Kidney epithelial cell (primary cell): ENCODE data around the gene HPGD. TPM values are rescaled to one million over a fixed set of nuclear protein-coding genes. Genes with fewer than 3 reads are reported as not detected.

Experiments used
- DNase-seq: peaks from one replicate; pipeline ENCODE4 v3.0.0-alpha.2; 2010; ENCODE audit warnings: low read depth
- H3K27me3 ChIP-seq: 2 replicates; pipeline ENCODE4 v1.6.0; 2011; ENCODE audit warnings: low read length; ENCODE audit not compliant: control insufficient read depth, insufficient read depth
- H3K36me3 ChIP-seq: 2 replicates; pipeline ENCODE4 v1.5.1; 2011; ENCODE audit warnings: low read length; ENCODE audit not compliant: control insufficient read depth, insufficient read depth
- H3K4me3 ChIP-seq: 2 replicates; pipeline ENCODE4 v1.5.1; 2011; ENCODE audit warnings: low read depth, mild to moderate bottlenecking, control low read depth, low read length
- total RNA-seq: library from RNA; depleted of rRNA; stranded (reverse); fragments of >200 nt; gene quantifications from 2 replicates; pipeline ENCODE4 v1.2.3, GENCODE V29; 2015
- TF ChIP-seq, protein P1 (sequence below): IDR thresholded peaks from 2 replicates; pipeline ENCODE4 v1.5.1; 2011; ENCODE audit warnings: mild to moderate bottlenecking, moderate library complexity, low read length, control low read depth, inconsistent platforms; ENCODE audit not compliant: insufficient read depth, poor library complexity, severe bottlenecking

The HPGD gene
- 0.34 and 0.75 TPM in 2 replicates for total RNA-seq

DNA sequence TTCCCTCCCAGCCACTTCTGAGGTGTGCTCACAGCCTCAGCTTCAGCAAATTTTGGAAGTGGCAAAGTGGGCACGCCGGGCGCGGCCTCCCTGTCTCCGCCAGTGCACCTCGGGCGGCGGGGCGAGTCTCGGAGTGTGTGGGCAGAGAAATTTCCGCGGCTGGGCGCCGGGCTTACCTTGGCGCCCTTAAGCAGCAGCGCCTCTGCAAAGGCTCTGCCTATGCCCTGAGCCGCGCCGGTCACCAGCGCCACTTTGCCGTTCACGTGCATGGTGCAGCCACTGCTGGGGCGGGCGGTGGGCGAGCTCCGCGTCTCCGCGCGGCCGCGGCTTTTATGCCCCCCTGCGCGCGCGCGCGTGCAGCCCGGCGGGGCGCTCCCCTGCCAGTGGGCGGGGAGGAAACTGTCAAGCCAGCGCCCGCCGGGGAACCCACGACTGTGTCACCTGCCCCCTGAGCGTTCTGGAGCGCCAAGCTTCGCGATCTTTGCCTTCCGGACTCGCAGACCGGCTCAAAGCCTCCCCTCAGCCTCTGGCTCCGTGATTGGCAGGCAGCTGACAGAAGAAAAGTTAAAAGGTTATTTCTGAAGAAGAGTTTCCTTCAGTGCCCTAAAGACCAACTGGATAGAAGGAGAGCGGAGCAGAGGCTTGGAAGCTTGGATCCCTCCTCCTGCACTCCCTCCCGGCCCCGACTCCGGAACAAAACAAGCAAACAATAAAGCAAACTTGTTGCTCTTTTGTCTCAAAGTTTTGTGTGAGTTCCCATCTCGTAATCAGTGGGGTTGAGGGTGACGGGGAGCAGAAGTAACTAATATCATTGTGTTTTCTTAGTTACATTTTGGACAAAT is at the start of gene HPGD:
HPGD (minus strand) TSS at position 306 of the 842 bp plus-strand sequence; CDS start at position 269, 37 bp downstream.
- Histone ChIP-seq H3K27me3 (no peaks in the 10 kb centered on the region), H3K36me3 (no peaks in the 10 kb centered on the region), H3K4me3 (peak within 1 kb of the TSS; percentile 57)
- no peak for DNase-seq
- TF ChIP-seq, protein P1, sequence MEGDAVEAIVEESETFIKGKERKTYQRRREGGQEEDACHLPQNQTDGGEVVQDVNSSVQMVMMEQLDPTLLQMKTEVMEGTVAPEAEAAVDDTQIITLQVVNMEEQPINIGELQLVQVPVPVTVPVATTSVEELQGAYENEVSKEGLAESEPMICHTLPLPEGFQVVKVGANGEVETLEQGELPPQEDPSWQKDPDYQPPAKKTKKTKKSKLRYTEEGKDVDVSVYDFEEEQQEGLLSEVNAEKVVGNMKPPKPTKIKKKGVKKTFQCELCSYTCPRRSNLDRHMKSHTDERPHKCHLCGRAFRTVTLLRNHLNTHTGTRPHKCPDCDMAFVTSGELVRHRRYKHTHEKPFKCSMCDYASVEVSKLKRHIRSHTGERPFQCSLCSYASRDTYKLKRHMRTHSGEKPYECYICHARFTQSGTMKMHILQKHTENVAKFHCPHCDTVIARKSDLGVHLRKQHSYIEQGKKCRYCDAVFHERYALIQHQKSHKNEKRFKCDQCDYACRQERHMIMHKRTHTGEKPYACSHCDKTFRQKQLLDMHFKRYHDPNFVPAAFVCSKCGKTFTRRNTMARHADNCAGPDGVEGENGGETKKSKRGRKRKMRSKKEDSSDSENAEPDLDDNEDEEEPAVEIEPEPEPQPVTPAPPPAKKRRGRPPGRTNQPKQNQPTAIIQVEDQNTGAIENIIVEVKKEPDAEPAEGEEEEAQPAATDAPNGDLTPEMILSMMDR = no peak

DNA sequence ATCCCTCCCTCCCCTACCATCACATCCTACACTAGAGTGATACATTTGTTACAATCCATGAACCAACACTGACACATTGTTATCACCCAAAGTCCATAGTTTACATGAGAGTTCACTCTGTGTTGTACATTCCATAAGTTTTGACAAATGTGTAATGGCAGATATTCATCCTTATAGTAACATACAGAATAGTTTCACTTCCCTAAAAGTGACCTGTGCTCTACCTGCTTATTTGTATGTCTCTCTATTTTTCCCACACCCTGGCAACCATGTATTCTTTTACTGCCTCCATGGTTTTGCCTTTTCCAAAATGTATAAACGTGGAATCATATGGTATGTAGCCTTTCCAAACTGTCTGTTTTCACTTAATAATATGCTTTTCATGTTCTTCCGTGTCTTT is 42.2 kb upstream of the HPGD start:
- no peak for DNase-seq
- Histone ChIP-seq H3K27me3 (no peaks in the 10 kb centered on the region), H3K4me3 (no peak overlapping the region), H3K36me3 (no peaks in the 10 kb centered on the region)
- TF ChIP-seq, protein P1 = no peak

DNA sequence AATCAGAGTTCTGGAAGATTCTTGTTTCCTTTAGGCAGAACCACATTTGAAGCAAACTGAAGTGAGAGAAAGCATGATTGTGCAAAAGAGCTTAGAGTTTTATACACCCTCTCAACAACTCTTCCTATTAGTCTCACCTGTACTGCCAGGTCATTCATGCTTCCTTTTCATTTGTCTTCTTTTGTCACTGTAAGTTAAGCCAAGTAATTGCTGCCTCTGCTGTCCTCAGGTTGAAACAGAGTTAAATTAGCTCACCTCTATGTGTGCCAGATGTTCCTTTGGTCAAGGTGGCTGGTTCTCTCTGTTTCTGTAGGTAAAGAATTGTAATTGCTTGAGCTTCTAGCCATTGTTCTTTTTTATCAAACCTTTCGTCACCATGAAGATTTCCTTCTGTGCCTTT is 41.1 kb upstream of the HPGD start:
- TF ChIP-seq, protein P1 = no peak
- no peaks in the 10 kb centered on the region for H3K36me3 ChIP-seq
- no peak overlapping the region for H3K4me3 ChIP-seq
- no peaks in the 10 kb centered on the region for H3K27me3 ChIP-seq
- no peak for DNase-seq

DNA sequence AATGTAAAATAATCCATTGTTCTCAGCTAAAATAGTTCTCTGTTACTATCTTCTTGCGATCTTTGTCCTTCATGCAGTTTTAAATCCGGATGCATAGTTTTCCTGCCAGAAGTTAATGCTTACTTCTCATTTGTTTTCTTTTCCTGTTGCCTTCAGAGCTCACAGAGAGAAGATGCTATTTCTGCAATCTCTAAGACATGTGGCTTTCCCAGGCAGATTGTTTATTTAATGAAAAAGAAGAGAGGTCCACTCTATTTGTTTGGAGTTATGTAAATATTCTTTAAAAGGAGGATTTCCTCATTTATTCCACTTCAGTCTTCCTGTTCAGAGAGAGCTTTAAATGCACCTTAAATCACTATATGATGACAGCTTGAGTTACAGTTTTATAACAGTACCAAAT is 39.3 kb upstream of the HPGD start:
- no peak overlapping the region for H3K4me3 ChIP-seq
- DNase-seq = no peak
- H3K27me3 ChIP-seq = no peaks in the 10 kb centered on the region
- TF ChIP-seq, protein P1 = no peak
- H3K36me3 ChIP-seq = no peaks in the 10 kb centered on the region

DNA sequence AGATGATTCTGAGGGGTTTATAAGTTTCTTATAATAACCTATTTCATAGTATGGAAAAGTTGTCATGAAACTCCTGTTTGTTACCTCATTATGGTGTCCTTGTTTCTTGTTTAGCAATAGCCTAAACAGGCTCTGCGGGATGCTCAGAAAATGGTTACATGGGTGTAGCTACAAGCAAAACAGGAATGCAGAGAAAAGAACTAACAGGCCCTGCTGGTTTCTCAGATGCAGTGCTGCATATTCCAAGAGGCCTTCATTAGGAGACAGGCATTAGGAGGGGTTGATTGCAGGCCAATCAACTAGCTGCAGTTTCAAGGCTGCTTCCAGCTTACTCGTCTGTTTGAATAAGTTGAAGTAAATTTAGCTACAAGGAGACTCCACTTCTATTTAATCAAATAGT is 37.6 kb upstream of the HPGD start:
- H3K36me3 ChIP-seq = no peaks in the 10 kb centered on the region
- no peaks in the 10 kb centered on the region for H3K27me3 ChIP-seq
- H3K4me3 ChIP-seq = no peak overlapping the region
- TF ChIP-seq, protein P1 = no peak
- no peak for DNase-seq
